IPS DF 4.7 (cell line): ENCODE results near the gene GALE.
"Not testable (repeated sequence)": the region's sequence is repeated elsewhere in the genome, so short reads cannot be mapped to it uniquely, and the experiment has no call there.

Source experiments
- DNase-seq: peaks from one replicate; pipeline ENCODE4 v3.0.0-alpha.2; 2013; ENCODE audit warnings: low spot score; ENCODE audit errors: extremely low read depth

Gene GALE

GRCh38 chr1:23810818-23811540 is 10.4 kb upstream of the GALE start:
- no peak for DNase-seq

GRCh38 chr1:23809751-23810171 is 9.2 kb upstream of the GALE start:
- no peak for DNase-seq

GRCh38 chr1:23807453-23807852 is 6.9 kb upstream of the GALE start:
- no peak for DNase-seq

DNA sequence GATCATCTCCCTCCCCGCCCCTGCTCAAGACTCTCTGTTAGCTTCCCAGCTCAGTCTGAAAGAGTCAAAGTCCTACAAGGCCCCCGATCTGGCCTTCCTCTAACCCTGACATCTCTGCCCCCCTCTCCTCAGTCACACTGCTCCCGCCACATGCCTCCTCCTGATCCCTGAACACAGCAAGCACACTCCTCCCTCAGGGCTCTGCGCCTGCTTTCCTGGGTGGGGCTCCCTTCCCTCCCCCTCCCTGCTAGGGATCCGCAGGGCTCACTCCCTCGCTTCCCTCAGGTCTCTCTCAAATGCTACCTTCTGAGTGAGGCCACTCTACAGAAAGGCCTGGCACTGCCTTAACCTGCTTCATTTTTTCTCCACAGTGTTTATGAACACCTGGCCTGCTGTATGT is 5.7 kb upstream of the GALE start:
- DNase-seq = no peak

GRCh38 chr1:23805025-23805424 is 4.5 kb upstream of the GALE start:
- DNase-seq = no peak

DNA sequence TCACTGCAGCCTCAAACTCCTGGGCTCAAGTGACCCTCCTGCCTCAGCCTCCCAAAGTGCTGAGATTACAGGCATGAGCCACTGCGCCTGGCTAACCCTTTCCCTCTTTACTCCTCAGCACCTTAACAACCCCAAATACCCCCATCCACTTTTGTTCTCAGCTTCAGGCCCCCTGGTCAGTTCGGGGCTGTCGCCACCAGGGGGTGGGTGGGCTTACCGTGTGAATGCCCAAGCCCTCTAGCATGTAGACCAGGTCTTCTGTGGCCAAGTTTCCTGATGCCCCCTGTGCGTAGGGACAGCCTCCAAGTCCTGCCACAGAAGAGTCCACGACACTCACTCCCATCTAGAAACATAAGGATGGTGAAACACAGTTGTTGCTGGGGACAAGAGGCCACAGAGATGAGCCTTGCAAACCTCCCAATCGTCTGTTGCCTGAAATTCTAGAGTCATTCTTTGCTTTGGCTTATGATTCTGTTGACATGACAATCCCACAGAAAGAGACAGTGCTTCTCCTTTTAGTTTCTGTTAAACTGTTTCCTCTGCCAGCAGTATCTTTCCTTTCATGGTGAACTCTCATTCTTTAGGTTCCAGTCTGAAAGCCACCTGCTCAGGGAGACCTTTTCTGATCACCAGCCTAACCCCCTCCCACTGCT is 3.8 kb upstream of the GALE start:
- no peak for DNase-seq

- no peak for DNase-seq
Measured at GRCh38 chr1:23803674-23804073, 3.1 kb upstream of the GALE start.

DNA sequence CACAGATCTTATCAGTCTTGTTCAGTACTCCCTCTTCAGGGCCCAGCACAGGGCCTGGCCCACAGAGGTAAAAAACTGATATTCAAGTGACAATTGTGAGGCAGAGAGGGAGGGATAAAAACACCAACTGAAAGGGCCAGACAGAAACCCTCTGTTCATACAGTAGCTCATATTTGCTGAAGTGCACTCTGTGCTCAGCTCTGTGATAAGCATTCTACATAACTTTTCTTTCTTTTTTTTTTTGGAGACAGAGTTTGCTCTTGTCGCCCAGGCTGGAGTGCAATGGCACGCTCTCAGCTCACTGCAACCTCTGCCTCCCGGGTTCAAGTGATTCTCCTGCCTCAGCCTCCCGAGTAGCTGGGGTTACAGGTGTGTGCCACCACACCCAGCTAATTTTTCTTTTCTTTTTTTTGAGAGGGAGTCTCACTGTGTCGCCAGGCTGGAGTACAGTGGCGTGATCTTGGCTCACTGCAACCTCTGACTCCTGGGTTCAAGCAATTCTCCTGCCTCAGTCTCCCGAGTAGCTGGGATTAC is 2.3 kb upstream of the GALE start:
- not testable (repeated sequence) for DNase-seq

GRCh38 chr1:23801876-23802275 is 1.3 kb upstream of the GALE start:
- DNase-seq = no peak

GRCh38 chr1:23801338-23801748 is 789 bp upstream of the GALE start:
- DNase-seq = no peak

- DNase-seq = no peak
Measured at GRCh38 chr1:23799570-23800399, 769 bp downstream of the GALE start.

- no peak for DNase-seq
Measured at GRCh38 chr1:23799255-23799569, 1.3 kb downstream of the GALE start.

DNA sequence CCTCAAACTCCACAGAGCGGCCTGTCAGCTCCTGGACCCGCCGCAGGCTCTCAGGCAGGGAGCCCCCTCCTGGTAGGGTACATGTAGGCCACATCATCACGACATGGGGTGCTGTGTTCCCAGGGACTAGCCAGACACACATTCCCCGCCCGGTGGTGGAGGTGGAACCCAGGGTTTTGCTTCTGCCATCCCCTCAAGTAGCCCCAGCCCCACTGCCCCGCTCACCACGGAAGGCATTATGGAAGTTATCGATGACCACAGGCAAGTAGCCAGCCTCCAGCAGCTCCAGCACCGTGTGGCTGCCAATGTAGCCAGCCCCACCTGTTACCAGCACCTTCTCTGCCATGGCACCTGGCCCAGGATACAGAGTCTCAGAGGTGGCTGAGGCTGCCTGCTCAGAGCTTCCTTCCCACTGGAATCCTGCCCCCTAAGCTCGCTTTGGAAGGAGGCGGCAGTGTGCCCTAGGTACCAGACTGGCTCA is 1.9 kb downstream of the GALE start:
- DNase-seq = no peak

GRCh38 chr1:23797478-23798448 is 2.8 kb downstream of the GALE start:
- no peak for DNase-seq

- no peak for DNase-seq
Measured at GRCh38 chr1:23796466-23797271, 3.9 kb downstream of the GALE start.

DNA sequence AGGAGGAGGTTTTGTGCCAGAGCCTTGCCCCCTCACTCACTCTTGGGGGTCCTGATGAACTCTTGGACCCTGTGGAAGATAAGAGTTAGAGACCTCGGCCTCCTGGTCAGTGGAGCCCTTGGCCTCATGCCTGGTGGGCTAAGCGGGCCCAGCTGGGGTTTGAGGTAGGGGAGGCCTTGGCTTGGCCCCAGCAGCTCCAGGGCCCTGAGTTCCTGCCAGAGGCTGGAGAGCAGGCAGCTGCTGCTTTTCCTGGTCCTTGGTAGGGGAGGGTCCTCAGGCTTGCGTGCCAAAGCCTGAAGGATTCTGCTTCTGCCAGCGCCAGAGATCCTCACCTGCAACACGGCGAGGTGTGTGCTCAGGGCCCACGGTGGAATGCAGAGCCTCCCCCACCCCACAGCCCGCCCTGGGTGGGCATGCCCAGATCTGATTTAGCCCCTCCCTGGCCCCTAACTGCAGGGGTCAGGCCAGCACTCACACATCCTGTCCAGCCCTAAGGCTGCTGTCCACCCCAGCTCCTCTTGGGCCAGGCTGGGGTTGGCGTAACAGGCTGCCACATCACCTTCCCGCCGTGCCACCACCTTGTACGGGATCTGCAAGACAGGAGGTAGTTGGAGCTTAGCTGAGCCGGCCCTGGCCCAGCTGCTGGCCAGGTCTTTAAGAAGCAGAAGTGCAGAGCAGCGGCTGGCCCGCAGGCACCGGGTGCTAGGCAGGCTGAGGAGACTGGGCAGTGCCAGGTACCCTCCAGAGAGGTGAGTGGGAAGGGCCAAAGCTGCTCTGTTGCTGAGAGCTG is 4.7 kb downstream of the GALE start:
- no peak for DNase-seq

DNA sequence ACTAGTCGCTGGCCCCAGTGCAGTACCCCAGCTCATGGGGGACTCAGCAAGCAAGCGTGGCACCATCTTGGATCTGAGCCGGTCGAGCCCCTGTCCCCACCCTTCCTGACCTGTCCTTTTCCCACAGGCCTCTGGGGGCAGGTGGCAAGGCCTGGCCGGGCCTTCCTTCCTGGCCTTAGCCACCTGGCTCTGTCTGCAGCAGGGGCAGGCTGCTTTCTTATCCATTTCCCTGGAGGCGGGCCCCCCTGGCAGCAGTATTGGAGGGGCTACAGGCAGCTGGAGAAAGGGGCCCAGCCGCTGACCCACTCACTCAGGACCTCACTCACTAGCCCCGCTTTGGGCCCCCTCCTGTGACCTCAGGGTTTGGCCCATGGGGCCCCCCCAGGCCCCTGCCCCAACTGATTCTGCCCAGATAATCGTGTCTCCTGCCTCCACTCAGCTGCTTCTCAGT is 5.8 kb downstream of the GALE start:
- not testable (repeated sequence) for DNase-seq

DNA sequence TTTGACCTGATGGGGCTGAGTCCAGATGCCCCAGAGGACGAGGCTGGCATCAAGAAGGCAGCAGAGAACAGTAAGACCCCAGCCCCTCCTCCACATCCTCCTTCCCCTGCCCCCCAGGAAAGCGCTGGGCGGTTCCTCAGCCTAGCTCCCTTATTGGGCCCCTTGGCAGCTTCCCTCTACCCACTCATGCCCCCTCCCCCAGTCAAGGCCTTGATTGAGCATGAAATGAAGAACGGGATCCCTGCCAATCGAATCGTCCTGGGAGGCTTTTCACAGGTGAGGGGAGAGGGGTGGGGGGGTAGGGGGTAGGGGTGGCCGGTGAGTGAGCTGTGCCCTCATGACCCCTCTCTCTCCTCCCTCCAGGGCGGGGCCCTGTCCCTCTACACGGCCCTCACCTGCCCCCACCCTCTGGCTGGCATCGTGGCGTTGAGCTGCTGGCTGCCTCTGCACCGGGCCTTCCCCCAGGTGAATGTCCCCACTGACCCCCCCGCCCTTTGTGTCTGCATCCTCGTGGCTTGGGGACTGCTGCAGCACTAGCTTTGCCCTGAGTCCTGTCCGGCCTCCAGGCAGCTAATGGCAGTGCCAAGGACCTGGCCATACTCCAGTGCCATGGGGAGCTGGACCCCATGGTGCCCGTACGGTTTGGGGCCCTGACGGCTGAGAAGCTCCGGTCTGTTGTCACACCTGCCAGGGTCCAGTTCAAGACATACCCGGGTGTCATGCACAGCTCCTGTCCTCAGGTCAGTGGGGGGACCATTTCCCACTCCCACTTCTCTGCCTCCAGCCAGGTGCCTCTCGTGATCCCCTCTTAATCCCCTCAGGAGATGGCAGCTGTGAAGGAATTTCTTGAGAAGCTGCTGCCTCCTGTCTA is 6.5 kb downstream of the GALE start:
- no peak for DNase-seq
